NCI-H128 (cell line): ENCODE results near the gene APBA2.
"Not testable (repeated sequence)": the region's sequence is repeated elsewhere in the genome, so short reads cannot be mapped to it uniquely, and the experiment has no call there.

ENCODE experiments used
- DNase-seq: peaks from one replicate; lab custom pipeline; 2025; ENCODE audit not compliant: unreplicated experiment; lab: John Stamatoyannopoulos, UW

Gene APBA2

DNA sequence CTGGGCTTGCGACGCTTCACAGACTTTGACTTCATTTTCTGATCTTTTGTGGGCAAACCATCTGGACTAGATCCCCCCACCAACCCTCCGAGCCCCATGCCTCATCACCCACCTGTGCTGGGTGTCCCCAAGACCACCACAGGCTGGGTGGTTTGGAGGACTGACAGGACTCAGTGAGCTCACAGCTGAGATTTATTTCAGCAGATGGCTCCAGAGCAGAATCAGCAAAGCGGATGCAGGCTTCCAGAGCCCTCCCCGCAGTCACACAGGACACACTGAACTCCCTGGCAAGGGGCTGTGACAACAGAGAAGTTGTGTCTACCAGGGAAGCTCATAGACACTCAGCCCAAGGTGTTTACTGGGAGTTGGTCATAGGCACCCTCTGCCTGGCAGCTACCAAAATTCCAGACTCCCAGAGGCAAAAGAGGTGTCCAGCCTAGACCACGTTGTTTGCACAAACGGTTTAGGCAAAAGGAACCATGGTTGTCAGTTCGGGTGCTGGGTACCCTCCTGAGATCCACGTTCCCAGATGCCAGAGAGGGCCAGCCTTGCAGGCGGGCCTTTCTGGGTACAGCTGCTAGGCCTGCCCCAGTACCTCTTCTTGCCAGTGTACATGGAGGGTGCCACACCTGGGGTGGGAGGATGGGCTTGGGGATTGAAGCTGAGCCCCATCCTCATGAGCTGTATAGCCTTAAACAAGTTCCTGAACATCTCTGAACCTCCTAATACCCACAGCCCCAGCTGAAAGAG is 213.5 kb downstream of the APBA2 start:
- no peak for DNase-seq

DNA sequence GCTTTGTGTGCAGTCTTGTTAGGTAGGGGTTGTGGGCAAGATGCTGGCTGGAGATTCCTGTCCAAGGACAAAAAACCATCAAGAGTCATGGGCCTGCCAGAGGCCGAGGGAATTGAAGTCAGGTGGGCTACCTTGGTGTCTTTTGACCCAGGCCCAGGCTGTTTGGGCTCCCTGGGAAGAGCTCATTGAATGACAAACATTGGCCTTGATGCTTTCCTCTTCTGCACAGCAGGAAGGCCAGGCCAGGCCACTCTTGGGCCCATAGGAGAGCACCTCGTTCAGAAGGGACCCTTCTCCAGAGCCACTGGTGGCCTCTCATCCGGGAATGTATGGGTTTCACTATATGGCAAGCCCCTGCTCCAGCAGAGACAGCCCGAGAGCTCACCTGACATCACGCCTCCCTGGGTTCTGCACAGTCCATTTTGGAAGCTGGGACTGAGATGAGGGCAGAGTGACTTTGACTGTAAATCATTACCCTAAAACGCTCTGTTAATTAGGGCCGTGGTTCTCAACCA is 214.8 kb downstream of the APBA2 start:
- DNase-seq: no peak

DNA sequence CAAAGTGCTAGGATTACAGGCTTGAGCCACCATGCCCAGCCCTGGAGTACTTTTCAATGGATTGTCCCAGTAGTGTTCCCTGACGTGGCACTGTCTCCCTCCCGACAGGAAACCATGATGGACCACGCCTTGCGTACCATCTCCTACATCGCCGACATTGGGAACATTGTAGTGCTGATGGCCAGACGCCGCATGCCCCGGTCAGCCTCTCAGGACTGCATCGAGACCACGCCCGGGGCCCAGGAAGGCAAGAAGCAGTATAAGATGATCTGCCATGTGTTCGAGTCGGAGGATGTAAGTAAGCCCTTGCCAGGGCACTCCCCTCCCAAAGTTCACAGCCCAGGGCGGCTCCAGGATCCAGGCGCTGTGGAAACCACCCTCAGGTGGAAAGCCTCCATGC is 215.7 kb downstream of the APBA2 start:
- no peak for DNase-seq

DNA sequence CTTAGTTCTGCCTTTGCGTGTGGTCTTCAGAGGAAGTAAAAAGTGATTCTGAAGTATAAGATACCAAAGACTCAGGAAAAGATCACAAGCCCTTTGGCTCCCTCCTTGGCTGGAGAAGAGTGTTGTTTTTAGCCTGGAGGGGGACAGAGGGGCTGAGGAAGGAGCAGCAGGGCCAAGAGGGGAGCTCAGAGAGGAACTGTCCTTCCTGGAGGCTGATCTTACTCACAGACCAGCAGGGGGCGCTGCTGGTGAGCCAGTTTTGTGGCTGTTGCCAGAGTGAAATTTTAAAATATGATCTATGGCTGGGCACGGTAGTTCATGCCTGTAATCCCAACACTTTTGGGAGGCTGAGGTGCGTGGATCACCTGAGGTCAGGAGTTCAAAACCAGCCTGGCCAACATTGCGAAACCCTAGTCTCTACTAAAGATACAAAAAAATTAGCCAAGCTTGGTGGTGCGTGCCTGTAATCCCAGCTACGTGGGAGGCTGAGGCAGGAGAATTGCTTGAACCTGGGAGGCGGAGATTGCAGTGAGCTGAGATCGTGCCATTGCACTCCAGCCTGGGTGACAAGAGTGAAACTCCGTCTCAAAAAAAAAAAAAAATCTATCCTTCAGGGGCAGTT is 216.5 kb downstream of the APBA2 start:
- DNase-seq: not testable (repeated sequence)

DNA sequence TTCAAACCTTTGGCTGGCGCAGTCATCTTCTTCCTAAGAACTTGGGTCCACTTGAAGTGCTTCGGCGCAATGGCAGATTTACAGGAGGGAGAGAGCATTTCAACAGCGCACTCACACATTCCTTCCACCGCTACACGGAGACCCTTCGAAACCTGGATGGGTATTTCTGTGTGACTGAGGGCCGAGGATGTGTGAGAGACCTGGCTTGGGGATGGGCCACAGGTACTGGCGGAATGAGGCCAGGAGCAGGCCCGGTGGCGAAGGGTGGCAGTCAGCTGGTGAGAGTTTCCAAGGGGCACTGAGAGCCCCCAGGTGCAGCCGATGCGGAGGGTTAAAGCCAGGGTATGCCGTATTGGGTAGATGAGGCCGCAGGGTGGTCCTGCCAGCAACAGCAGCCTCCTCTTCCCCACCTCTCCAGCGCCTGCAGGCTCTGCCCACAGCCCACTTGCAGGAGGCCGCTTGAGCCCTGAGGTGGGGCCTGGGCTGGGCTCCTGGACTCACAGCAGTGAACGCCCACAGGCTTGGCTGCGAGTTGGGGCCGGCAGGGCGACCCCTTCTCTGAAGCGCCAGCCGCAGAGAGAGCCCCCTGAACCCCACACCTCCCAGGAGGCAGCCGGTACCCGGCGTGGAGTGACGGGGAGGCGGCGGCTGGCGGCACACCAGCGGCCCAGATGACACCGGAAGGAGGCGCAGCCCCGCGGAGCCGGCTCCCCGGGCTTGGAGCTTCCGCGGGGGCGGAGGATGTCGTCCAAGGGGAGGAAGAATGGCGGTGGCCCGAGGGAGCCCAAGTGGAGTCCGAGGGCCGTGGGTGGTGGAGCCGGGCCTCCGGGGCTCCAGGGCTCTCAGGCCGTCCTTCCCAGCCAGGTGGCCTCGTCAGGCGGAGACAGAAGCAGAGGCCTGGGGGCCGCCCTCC is 217.4 kb downstream of the APBA2 start:
- no peak for DNase-seq

DNA sequence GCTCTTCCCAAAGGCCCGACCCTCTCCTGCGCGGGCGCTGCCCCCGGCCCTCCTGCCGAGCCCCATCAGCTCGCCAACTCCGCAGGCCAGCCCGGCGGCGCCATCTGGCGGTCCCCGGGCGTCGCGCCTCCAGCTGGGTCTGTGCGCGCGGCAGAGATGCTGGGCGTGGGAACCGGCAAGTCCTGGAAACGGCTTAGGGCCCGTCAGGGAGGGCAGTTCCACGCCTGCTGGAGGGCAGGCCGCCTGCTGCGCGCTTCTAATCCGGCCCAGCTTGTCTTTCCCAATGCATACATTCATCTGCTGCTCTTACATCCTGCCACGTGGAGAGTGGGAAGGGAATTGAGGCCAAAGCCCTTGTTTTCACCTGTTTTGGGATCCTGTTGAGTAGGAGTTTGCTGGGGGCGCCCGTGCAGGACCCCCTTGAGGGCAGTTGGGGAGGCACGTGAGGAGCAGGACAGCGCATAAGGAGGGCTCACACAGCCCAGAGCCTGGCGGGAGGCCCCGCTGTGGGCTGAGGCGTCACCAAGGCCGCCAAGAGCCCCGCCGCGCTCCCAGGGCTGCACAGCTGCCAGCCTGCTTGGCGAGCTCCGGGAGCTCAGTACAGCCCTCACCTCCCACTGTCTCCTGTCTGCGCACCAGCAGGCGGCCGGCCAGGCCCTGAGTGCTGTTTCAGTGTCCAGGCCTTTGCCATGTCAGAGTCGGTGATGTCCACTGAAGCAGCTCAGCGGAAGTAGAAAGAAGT is 218.2 kb downstream of the APBA2 start:
- DNase-seq: no peak

DNA sequence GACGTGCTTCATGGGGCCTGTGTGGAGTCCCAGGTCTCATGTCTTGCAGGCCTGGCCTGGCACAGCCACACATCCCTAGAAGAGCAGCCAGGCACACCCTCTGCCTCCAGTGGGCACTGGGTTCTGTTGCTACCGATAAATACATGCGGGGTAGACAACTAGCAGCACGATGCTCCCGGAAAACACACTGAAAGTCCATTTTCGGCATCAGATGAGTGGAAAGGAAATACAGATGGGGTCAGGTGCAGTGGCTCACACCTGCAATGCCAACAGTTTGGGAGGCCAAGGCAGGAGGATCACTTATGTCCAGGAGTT is 218.7 kb downstream of the APBA2 start:
- no peak for DNase-seq

DNA sequence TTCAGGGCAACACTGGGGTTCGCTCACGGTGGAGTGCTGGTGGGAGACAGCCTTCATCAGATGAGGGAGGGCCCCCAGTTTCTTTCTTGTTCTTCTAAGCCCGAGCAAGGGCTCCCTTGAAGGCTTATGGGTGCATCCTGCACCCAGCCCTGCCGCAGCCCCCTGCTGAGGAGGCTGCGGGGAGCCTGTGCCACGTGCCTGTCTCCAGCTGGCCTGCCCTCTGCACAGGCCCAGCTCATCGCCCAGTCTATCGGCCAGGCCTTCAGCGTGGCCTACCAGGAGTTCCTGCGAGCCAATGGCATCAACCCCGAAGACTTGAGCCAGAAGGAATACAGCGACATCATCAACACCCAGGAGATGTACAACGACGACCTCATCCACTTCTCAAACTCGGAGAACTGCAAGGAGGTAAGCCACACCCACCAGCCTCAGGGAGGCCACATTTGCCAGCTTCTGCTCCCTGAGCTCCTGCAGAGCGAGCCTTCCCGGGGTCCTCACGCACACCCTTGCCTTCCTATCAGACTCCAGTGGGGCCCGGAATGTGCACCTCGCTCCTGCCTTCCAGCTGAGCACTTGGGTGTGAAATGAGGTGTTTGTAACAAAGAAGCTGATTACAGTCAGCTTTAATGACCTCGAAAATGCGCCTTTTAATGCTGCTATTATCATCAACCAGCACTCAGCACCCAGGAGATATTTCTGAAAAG is 219.5 kb downstream of the APBA2 start:
- no peak for DNase-seq

DNA sequence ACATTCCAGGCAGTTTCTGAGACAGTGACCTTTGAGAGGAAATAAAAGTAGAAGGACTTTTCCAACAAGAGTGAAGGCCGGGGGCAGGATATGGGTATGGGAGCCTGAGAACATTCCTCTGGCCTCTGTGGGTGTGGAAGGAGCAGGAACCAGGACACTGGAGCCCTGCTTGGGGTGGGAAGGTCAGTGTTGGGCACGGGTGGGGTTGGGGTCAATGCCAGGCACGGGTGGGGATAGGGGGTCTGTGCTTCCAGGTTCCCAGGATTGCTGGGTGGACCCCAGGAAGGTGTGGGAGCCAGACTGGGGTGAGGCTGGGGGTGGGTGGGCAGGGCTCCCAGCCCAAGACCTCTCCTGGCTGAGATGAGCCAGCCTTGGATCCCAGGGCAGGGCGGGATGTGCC is 220.3 kb downstream of the APBA2 start:
- no peak for DNase-seq

DNA sequence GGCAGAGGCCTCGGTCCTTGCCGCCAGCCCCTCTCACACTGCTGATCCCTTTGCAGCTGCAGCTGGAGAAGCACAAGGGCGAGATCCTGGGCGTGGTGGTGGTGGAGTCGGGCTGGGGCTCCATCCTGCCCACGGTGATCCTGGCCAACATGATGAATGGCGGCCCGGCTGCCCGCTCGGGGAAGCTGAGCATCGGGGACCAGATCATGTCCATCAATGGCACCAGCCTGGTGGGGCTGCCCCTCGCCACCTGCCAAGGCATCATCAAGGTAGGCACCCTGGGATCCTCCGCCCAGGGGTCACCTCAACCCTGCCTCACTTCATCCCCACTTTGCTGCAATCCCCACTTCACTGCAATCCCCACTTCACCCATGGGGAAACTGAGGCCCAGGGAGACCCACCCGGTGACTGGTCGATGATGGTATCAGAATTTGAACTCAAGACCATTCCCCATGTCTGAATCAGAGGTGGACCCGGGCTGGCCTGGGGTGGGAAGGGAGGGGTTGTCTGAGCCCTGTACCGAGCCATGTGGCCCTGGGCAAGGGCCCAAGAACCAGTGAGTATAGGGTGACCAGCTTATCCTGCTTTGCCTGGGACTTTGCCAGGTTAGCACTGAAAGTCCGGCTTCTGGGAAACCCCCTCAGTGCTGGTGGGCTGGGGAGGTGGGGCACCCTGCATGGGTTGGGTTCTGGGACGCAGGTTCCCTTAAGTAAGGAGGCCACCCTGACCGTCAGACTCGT is 220.9 kb downstream of the APBA2 start:
- DNase-seq: no peak

DNA sequence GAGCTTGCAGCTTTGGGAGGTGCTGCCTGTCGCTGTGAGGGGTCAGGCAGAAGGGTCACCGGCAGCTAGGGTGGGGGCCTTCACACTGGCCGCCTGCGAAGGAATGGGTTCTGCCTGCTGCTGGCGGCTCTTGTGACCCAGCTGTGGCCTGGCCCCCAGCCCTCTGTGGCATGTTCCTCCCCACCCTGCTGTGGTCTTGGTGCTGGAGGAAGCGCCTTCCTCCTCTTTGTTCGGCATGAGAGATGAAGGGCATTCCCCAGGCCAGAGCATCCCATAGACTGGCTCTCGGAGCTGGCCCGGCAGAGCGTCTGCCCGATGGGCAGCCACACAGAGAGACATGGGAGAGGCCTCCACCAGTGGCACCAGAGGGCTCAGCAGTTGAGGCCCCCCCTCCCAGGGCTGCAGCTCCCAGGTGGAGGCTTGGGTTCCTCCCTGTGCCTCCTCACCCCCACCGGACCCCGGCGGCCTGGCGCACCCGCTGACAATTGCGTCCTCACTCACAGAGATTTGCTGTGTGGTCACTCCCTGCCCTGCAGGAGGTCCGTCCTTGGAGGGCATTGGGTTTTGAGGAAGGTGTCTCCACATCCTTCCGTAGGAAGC is 221.6 kb downstream of the APBA2 start:
- DNase-seq: no peak

DNA sequence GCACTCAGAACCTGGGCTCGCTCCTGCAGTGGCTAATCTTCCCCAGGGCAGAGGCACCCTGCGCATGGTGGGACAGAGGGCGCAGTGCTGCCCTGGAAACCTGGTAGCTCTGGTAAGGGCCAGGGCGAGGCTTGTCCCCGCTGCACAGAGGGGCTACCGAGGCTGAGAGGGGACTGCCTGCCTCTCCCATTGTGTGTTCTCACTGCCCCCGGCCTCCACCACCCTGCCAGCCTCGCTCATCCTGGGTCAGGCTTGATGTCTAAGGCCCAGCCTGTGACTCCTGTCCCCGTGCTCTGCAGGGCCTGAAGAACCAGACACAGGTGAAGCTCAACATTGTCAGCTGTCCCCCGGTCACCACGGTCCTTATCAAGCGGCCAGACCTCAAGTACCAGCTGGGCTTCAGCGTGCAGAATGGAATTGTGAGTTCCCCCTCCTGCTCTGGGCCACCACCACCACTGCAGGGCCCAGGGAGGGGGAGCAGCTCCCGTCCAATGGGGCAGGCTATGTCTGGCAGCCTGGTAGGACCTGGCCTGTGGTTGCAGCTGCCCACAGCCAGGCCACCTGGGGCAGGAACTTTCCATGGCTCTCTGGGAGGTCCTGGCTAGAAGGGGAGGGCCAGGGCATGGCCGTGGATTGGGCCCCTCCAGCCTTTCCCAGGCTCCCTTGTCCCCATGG is 222.3 kb downstream of the APBA2 start:
- no peak for DNase-seq

DNA sequence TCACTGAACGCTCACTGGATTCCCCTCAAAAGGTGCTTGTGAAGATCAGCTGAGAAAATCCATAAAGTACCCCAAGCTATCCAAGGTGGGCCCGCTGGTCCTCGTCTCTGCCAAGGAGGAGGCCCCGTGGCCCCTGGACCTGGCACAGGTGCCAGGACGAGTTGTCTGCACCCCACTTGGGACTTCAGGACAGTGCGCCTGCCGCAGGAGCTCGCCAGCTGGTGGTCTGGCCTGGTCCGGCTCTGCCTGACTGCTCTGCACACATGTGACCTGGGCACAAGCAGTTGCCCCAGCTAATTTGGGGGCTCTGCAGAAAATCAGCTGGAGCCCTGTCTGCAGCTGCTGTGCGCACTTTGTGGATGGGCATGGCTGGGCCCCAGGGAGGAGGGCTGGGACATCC is 224.0 kb downstream of the APBA2 start:
- no peak for DNase-seq

DNA sequence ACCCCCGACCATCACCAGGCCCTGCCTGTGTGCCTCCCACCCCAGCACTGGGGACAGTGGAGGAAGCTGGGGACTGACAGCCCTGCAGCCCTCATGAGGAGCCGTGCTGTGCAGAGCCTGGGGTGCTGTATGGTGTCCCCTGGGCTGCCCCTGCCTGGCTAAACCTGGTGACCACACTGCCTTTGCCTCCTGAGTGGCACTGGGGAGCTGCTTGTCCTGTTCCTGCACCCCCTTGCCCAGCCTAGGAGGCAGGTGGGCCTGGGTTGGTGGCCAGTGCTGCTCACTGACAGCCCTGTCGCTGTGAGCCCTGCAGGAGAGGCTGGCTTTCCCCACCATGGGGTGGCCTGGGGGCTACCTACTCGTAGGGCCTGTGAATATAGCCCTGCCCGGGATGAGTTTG is 224.4 kb downstream of the APBA2 start:
- no peak for DNase-seq

DNA sequence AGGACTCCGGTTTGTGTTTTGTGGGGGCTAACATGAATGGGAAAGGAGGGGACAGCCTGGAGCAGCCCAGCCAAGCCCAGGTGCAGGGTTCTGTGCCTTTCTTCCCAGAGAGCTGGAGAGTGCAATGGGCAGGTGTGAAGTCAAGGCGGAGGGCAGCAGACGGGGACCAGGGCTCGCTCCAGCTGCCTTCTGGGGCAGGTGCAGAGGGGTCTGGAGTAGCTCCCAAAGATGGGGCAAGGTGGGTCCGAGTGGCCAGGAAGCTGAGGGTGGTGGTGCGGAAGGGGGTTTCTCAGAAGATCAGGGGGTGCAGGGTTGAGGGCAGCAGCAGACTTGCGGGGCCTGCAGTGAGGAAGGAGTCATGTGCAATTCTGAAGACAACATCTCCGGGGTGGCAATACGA is 225.0 kb downstream of the APBA2 start:
- no peak for DNase-seq

DNA sequence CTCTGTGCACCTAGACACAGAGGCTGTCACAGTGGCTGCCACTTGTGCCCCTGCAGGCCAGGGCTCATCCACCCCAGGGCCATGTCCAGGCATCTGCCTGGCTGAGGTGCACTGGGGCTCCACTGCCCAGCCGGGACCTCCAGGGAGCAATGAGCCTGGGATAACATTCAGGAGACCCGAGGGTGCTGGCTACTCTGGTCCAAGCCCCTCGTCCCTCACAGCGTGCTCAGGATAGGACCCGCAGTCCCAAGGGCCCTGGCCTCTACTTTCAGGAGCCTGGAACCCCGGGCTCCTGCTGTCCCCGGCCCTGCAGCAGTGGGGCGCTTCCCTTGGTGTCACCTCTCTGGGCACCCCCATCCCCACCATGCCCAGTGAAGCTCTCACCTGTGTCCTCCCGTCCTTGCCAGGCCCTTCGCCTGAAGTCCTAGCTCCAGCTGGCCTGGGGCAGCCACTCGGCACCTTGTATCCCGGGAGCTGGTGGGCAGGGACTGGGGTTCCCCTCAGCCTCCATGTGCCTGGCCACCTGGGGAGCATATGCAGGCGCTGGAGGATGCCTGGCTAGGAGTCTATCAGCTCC is 226.0 kb downstream of the APBA2 start:
- no peak for DNase-seq

DNA sequence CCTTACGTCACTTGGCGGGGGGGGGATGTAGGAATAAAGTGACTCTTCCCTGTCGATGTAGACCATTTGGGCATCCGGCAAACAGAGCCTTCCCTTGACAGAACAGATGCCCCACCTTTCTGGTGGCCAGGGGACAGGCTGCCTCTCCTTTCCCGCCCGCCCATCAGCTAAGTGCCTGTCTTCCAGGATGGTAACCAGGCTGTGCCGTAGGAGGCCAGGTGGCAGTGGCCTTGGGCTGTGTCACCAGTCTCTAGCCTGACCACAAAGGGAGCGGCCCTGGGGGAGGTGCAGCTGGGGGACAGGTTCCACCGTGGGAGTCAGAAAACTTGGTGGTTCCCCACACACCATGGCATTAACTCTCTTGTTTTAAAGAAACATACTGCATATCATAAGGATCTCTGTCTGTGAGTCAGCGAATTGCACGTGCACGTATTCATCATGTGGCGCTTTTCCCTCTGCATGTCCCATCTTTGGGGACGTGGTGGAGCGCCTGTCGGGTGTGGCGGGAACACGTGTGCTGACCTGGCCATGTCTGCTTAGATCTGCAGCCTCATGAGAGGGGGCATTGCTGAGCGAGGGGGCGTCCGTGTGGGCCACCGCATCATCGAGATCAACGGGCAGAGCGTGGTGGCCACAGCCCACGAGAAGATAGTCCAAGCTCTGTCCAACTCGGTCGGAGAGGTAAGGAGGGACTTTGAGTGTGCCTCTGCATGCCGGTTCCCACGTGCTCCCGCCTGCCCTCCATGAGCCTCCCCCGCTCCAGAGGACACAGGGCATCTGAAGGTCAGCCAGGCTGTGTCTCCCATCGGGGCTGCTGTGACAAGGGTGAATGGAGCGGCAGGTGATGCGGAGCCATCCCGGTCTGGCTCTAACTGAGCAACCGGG is 227.8 kb downstream of the APBA2 start:
- DNase-seq: no peak
